Measurements from ENCODE around the gene DGKH.
"Not testable (repeated sequence)": the region's sequence is repeated elsewhere in the genome, so short reads cannot be mapped to it uniquely, and the experiment has no call there.

The DGKH gene

DNA sequence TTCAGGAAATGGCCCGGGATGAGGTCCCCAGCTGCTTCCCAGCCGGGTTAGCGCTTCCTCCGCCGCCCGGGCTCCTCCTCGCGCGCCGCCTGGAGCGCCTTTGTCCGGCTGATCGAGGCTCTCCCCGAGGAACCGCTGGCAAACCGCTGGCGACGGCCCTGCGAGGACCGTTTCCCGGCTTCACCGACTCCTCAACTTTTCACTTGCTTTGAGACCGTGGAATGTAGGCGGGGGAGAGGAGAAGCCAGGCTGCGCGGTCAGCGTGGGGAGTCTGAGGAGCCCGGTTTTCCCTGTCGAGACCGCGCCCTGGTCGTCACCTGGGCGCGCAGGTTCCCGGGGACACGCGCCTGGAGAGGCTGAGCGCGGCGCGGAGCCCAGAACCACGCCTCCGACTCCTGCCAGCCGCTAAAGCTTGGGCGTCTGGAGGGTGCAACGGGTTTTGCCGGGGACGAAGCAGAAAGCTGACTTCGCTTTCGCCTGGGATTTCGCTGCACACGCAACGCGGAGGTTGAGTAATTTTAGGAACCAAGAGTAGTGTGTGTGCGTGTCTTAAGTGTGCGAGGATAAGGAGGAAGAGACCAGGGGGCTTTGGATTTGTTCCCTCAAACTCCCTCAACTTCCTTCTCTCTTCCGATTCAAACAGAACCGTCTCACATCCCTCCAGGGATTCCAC, 7.3 kb upstream of the DGKH start:
- DNase-seq: peak; percentile 63

- peak; percentile 63 for DNase-seq
These were observed 6.8 kb upstream of the DGKH start for GRCh38 chr13:42041684-42042035.

- DNase-seq: no peak
These were observed 4.8 kb upstream of the DGKH start for GRCh38 chr13:42043676-42044075.

- no peak for DNase-seq
These were observed 2.0 kb upstream of the DGKH start for GRCh38 chr13:42046448-42046847.

DNA sequence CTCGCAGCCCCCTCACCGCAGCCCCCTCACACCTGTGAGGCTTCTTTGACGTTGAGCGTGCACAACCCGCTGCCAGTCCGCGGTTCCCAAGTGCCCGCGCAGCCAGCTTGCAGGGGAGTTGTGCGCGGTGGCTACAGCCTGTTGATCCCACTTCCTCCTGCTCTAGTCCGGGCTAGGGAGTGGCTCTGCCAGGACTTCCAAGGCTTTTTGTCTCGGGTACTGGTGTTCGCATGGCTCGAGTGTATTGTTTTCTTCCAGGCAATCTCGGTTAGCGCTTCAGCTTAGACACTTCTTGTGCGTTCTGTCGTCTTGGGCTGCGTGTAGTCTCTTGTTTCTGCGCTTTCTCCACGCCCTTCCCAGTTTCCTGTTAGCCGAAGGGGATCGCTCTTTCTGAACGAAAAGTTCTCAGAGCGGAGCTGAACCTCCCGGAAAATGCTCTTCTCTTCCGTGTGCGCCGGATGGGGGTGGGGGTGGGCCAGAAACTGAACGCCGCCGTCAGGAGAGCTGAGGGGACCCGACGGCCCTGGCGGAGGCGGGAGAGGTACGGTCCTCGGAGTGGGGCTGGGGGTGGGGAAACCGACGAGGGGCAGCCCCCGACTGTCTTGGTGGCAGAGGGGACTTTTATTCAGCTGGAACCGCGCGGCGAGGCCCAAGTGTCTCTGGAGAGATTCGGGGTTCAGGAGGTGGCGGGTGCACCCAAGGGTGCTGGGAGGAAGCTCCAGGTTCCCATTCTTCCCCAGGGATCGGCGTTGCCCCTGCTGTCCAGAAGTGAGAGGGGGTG, 697 bp upstream of the DGKH start:
- peak; percentile 32 for DNase-seq

- peak; percentile 60 for DNase-seq
These were observed 421 bp downstream of the DGKH start for GRCh38 chr13:42048684-42049453.

DNA sequence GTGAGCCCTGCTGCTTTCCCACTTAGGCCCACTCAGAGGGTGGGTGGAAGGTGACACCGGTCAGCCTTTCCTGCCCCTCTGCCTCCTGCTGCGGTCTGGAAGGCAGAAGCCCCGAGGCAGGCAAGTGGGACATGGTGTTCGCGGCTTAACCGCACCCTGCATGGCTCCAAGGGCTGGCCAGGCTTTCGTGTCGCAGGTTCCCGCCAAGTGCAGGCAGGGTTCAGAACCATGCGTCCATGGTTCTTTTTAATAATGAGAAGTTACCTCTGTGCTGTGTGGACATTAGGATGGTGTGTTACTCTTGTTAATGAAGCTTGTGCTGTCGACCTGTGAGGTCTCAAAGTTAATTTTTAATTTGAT, 986 bp downstream of the DGKH start:
- no peak for DNase-seq

DNA sequence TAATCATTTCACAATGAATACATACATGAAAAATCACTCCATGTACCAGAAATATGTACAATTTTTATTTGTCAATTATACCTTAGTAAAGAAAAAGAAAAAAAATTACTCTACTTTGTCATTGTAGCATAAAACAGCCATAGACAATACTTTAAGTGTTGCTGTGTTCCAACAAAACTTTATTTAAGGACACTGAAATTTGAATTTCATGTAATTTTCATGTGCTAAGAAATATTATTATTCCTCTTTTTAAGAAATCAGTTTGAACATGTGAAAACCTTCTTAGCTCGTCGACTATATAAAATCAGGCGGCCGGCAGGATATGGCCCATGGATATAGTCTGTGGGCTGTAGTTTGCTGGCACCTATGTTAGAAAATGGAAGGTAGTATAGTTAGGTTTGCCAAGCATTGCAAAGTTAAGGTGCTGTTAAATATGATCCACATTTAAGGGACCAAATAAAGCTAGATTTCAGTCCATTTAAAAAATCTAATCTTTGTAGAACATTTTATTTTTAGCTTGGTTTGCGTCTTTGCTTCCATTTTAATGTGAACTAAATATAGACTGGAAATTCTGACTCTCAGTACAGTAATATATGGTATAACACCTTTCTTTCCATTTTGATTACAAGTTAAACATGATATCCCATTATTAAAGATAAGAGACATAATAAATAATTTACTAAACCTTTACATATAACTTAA, 6.5 kb downstream of the DGKH start:
- no peak for DNase-seq

GRCh38 chr13:42055500-42056085, 7.1 kb downstream of the DGKH start:
- DNase-seq: no peak

DNA sequence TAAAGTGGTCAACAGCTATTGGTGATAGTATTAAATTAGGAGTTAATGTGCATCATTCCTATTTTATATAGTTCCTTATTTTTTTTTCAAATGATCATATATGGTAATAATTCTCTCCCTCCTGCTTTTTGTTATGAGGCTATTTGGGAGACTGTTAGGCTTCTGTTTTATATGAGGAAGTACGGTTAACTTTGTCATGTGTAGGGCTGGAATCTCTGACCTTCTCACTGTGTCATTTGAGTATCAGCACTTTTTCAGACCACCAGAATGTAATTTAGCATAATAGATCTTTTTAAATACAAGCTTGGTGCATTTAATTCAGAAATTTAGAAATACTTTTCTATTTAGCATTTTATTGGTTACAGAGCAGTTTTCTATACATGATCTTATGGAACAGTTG, 7.7 kb downstream of the DGKH start:
- DNase-seq: no peak

- no peak for DNase-seq
These were observed 8.1 kb downstream of the DGKH start for GRCh38 chr13:42056583-42056982.

DNA sequence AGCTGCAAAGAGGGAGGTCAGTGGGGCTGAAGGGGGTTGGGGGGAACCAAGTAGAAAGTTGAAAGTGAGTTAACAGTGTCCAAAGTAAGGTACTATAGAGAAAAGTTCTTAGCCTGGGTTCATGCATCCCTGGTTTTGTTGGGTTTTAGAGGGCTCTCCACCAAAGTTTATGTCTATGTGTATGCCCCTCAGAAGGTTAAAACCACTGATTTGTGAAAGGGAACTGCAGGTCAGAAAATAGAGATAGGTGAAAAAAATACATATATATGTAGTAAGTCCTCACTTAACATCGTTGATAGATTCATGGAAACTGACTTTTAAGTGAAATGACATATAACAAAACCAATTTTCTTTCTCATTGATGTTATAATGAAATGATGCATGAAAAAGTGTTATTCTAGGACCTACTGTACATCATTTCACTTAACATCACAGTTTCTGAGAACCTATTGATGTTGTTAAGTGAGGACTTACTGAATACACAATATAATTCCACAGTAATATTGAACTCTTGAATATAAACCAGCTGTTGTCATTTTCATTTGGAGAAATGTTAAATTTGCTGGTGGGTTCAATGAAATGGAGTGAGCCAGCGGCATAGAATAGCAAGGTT, 9.6 kb downstream of the DGKH start:
- no peak for DNase-seq

- DNase-seq: no peak
These were observed 13.5 kb downstream of the DGKH start for GRCh38 chr13:42061943-42062342.

- no peak for DNase-seq
These were observed 14.7 kb downstream of the DGKH start for GRCh38 chr13:42063105-42063504.

DNA sequence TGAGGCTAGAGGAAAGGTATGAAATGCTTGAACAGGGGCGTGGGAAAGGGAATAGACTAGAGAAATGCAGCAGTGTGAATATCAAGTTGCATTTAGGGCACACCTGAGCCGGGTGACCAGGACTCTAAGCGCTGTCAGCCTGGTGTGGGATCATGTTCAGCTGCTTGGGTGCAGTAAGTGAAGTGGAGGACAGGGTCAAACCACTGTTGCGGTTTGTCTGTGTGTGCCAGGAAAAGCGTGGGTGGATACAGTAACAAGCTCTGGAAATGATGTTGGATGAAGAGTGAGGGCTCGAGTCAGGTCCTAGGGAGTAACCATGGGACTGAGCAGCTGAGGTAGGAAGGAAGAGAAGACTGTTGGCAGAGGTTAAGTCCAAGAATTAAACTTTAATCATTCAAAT, 15.8 kb downstream of the DGKH start:
- no peak for DNase-seq

DNA sequence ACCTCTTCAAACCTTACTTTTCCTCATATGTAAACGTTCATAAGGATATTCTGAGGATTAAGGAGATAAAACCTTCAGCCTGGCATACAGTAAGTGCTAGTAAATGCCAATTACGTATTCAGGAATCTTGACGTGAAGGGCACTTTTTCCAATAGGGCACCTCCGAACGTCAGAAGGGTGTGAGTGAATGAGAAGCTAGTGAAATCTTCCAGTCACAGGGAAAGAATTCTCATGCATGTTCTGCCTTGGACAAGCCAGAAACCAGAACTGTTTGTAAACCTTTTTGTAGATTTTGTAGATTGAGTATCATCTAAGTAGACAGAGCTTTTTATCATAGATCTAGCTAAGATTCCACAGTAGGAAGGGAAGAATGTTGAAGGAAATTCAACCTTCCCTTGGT, 16.5 kb downstream of the DGKH start:
- DNase-seq: no peak

DNA sequence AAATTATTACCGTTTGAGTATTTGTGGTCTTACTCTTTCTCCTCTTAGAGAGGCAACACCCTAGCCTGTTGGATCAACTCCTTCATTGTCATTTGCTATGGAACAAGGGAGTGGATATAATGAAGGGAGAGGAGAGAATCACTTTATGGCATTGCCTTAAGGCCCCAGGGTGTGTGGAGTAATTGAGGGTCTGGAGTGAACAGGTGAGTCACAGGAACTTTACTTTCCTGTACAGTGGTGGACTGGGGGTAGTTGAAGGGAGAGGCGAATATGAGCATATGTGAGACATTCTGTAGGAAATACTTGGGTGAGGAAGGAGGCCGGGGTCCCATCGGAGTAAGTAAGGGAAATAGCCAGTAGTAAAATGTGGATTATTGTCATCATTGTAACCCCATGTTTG, 17.0 kb downstream of the DGKH start:
- no peak for DNase-seq

- no peak for DNase-seq
These were observed 18.1 kb downstream of the DGKH start for GRCh38 chr13:42066542-42066941.

GRCh38 chr13:42068886-42069285, 20.4 kb downstream of the DGKH start:
- DNase-seq: peak; percentile 7

GRCh38 chr13:42070599-42070998, 22.2 kb downstream of the DGKH start:
- not testable (repeated sequence) for DNase-seq

- DNase-seq: peak; percentile 9
These were observed 22.7 kb downstream of the DGKH start for GRCh38 chr13:42071179-42071578.

DNA sequence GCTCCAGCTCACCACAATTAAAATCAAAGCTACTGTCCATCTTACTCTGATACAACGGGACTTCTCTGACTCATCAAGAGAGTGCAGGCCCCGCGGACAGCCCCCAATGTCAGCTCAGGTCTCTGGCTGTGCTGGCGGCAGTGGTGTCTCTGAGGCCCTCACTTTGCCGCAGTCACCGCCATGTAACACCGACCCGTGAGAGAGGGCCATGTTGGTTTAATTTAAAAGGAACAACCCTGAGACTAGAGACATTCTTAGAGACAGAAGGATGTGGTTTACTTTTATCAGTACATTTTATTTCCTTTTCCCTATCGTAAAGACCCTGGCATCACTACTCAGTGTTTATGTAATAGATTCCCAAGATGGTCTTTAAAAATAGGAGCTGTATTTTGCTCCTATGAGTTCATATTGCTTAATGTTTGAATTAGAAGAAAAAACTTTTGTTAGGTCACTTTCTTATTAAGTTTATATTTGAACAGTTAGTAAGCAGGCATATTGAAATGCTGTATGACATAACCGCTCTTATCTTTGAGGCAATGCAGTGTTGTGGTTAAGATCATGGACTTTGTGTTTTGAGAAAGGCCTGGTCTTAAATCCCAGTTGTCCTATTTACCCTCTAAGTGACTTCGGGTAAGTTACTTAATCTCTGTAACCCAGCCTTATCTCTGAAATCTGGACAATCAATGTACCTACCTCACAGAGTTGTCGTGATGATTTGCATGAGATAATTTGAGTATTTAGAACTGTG, 23.4 kb downstream of the DGKH start:
- DNase-seq: peak; percentile 79

All from hematopoietic multipotent progenitor cell treated with erythropoietin and hydrocortisone succinate and interleukin-3 and kit ligand, for 6 days (in vitro differentiated cells).